ENCODE results near the gene GRM4. TPM values are rescaled to one million over a fixed set of nuclear protein-coding genes. Genes with fewer than 3 reads are reported as not detected.

GRM4 gene
- total RNA-seq, 5 donors from 2014 or later (not counting 1 experiment from before 2014, with no cell fraction given), result 0.10 to 0.38 (median 0.21) TPM; not detected in 1

DNA sequence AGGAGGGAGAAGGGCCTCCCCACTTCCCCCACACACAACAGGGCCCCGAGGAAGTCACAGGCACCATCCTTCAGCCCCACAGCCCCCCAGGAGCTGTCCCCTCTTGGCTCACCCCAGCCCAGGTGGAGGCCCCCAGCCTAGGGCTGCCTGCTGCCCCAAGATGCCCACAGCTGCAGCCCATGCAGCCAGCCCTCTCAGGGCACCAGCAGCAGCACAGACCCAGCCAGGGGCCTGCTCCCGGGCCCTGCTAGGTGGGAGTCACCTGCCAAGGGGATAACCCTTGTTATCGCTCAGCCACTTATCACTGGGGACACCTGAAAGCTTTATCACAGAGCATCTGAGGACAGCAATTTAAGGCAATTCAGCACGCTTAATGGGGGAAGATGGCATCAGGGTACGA is 55.0 kb downstream of the GRM4 start:
- CTCF ChIA-PET, result no interaction called here
- peaks cover 14 to 30% of the 10 kb centered on the region in 2 donors for H3K27me3 Mint-ChIP-seq
- H3K4me3 Mint-ChIP-seq, result no peak overlapping the region
- H3K9me3 Mint-ChIP-seq, result no peaks in the 10 kb centered on the region
- Histone ChIP-seq H3K27me3 (replicated peaks in 1 of 2; ENCODE audit: control insufficient read depth in 2 of 2, extremely low read depth in 1 of 2, insufficient read depth in 2 of 2, low read length in 1 of 2) (peaks cover 2 to 33% of the 10 kb centered on the region in 2 experiments), H3K4me1 (ENCODE audit: control insufficient read depth in 1 of 2, extremely low read depth in 1 of 2, insufficient read depth in 2 of 2, low read length in 2 of 2) (no peaks in the 10 kb centered on the region), H3K36me3 (ENCODE audit: control insufficient read depth in 2 of 2, extremely low read depth in 1 of 2, insufficient read depth in 1 of 2, low read length in 1 of 2) (no peaks in the 10 kb centered on the region), H3K27ac (ENCODE audit: low read length) (no peak overlapping the region), H3K4me3 (ENCODE audit: control insufficient read depth in 1 of 2, extremely low read depth in 1 of 2, low read length in 1 of 2) (no peak overlapping the region), H3K9me3 (no peaks in the 10 kb centered on the region)
- H3K36me3 Mint-ChIP-seq, result no peaks in the 10 kb centered on the region
- no peak for ATAC-seq (replicated peaks in 1 of 4)
- POLR2A ChIA-PET, result no interaction called here
- H3K4me1 Mint-ChIP-seq, result no peaks in the 10 kb centered on the region
- no peak overlapping the region for H3K27ac Mint-ChIP-seq
- no peak for DNase-seq
- WGBS (ENCODE audit: insufficient coverage), result 92% methylated on average over 2 of the region's 5 CpGs

DNA sequence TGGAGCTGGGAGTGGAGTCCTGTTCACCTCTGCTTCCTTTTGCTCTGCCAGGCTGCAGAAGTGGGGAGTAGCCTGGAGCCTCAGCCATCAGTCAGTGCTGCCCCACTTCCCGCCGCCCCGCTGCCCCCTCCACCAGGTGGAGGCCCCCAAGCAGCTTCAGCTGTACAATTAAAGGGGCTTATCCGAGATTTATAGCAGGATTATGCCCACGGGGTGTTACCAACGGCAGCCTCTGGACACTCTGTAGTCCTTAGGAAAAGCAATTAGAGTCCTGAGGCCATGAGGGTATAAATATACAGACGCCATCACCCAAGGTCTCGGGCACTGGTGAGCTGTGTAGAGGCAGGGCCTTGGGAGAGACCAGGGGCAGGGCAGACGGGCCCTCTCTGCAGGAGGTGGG is 55.4 kb downstream of the GRM4 start:
- Mint-ChIP-seq H3K27me3 (peaks cover 10 to 26% of the 10 kb centered on the region in 2 donors), H3K27ac (no peak overlapping the region), H3K9me3 (no peaks in the 10 kb centered on the region), H3K4me3 (no peak overlapping the region), H3K4me1 (no peaks in the 10 kb centered on the region), H3K36me3 (no peaks in the 10 kb centered on the region)
- no peak for DNase-seq
- no peaks in the 10 kb centered on the region for H3K36me3 ChIP-seq (ENCODE audit: control insufficient read depth in 2 of 2, extremely low read depth in 1 of 2, insufficient read depth in 1 of 2, low read length in 1 of 2)
- no peak for ATAC-seq (replicated peaks in 1 of 4)
- H3K4me3 ChIP-seq (ENCODE audit: control insufficient read depth in 1 of 2, extremely low read depth in 1 of 2, low read length in 1 of 2), result no peak overlapping the region
- H3K9me3 ChIP-seq, result no peaks in the 10 kb centered on the region
- ChIA-PET CTCF (no interaction called here), POLR2A (no interaction called here)
- WGBS (ENCODE audit: insufficient coverage), result 84% methylated on average over 5 of the region's 9 CpGs
- peaks cover 2 to 29% of the 10 kb centered on the region in 2 experiments for H3K27me3 ChIP-seq (replicated peaks in 1 of 2; ENCODE audit: control insufficient read depth in 2 of 2, extremely low read depth in 1 of 2, insufficient read depth in 2 of 2, low read length in 1 of 2)
- H3K4me1 ChIP-seq (ENCODE audit: control insufficient read depth in 1 of 2, extremely low read depth in 1 of 2, insufficient read depth in 2 of 2, low read length in 2 of 2), result no peaks in the 10 kb centered on the region
- no peak overlapping the region for H3K27ac ChIP-seq (ENCODE audit: low read length)

DNA sequence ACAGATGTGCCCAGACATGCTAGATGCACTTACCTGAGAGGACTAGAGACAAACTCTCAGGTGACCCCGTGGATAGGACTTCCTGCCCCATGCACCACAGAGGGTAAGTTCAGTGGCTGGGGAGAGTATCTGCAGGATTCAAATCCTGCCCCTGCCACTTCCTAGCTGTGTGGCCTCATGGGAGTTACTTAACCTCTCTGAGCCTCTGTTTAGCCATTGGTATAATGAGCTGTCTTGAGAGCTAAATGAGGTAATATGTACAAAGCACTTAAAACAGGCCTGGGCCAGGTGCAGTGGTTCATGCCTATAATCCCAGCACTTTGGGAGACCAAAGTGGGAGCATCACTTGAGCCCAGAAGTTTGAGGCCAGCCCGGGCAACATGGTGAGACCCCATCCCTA is 59.3 kb downstream of the GRM4 start:
- DNase-seq (no peak), ATAC-seq (replicated peaks in 1 of 4) (no peak)
- no peaks in the 10 kb centered on the region for H3K27me3 Mint-ChIP-seq
- ChIA-PET POLR2A (no interaction called here), CTCF (no interaction called here)
- peaks cover 0 to 5% of the 10 kb centered on the region in 2 experiments for H3K27me3 ChIP-seq (replicated peaks in 1 of 2; ENCODE audit: control insufficient read depth in 2 of 2, extremely low read depth in 1 of 2, insufficient read depth in 2 of 2, low read length in 1 of 2)
- H3K4me3 ChIP-seq (ENCODE audit: control insufficient read depth in 1 of 2, extremely low read depth in 1 of 2, low read length in 1 of 2), result no peak overlapping the region
- H3K4me1 Mint-ChIP-seq, result no peaks in the 10 kb centered on the region
- H3K4me1 ChIP-seq (ENCODE audit: control insufficient read depth in 1 of 2, extremely low read depth in 1 of 2, insufficient read depth in 2 of 2, low read length in 2 of 2), result no peaks in the 10 kb centered on the region
- 60% methylated on average over 1 of the region's 2 CpGs for WGBS (ENCODE audit: insufficient coverage)
- H3K9me3 ChIP-seq, result no peaks in the 10 kb centered on the region
- no peaks in the 10 kb centered on the region for H3K36me3 ChIP-seq (ENCODE audit: control insufficient read depth in 2 of 2, extremely low read depth in 1 of 2, insufficient read depth in 1 of 2, low read length in 1 of 2)
- H3K4me3 Mint-ChIP-seq, result no peak overlapping the region
- no peak overlapping the region for H3K27ac ChIP-seq (ENCODE audit: low read length)
- no peak overlapping the region for H3K27ac Mint-ChIP-seq
- H3K9me3 Mint-ChIP-seq, result no peaks in the 10 kb centered on the region
- no peaks in the 10 kb centered on the region for H3K36me3 Mint-ChIP-seq

DNA sequence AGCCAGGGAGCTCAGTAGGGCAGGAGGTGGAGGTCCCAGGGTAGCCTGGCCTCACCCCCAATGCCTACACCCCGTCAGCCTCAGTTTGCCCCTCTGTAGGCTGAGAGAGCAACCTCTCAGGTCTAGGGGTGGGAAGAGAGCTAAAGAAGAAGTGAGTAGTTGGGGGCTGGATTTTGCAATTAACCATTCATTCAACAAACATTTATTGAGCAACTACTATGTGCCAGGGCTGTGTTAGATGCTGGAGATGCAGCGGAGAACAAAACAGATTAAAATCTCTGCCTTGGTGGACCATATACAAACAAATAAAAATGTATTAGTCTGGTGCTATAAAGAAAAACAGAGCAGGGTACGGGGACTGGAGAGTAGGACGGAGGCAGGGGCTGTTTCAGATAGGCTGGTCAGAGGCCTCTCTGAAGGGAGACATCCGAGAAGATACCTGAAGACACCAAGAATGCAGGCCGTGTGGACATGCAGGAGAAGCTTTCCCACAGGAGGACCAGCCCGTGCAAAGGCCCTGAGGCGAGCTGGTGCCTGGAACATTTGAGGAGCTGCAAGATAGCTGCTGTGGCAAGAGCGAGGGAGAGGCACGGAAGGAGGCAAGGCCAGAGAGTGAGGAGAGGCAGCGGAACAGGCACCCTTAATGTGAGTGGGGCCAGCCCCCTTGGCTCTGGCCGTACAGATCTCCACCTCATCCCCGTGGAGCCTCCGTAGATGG is 60.3 kb downstream of the GRM4 start:
- Mint-ChIP-seq H3K36me3 (no peaks in the 10 kb centered on the region), H3K9me3 (no peaks in the 10 kb centered on the region), H3K4me1 (no peaks in the 10 kb centered on the region), H3K27ac (no peak overlapping the region), H3K27me3 (peaks cover 0 to 2% of the 10 kb centered on the region in 2 donors), H3K4me3 (no peak overlapping the region)
- peaks cover 0 to 9% of the 10 kb centered on the region in 2 experiments for H3K27me3 ChIP-seq (replicated peaks in 1 of 2; ENCODE audit: control insufficient read depth in 2 of 2, extremely low read depth in 1 of 2, insufficient read depth in 2 of 2, low read length in 1 of 2)
- no peaks in the 10 kb centered on the region for H3K36me3 ChIP-seq (ENCODE audit: control insufficient read depth in 2 of 2, extremely low read depth in 1 of 2, insufficient read depth in 1 of 2, low read length in 1 of 2)
- H3K27ac ChIP-seq (ENCODE audit: low read length), result no peak overlapping the region
- ChIA-PET POLR2A (no interaction called here), CTCF (no interaction called here)
- H3K4me3 ChIP-seq (ENCODE audit: control insufficient read depth in 1 of 2, extremely low read depth in 1 of 2, low read length in 1 of 2), result no peak overlapping the region
- no peak for DNase-seq
- no peak for ATAC-seq (replicated peaks in 1 of 4)
- no peaks in the 10 kb centered on the region for H3K9me3 ChIP-seq
- WGBS (ENCODE audit: insufficient coverage), result 88% methylated on average over 11 of the region's 14 CpGs
- H3K4me1 ChIP-seq (ENCODE audit: control insufficient read depth in 1 of 2, extremely low read depth in 1 of 2, insufficient read depth in 2 of 2, low read length in 2 of 2), result no peaks in the 10 kb centered on the region

DNA sequence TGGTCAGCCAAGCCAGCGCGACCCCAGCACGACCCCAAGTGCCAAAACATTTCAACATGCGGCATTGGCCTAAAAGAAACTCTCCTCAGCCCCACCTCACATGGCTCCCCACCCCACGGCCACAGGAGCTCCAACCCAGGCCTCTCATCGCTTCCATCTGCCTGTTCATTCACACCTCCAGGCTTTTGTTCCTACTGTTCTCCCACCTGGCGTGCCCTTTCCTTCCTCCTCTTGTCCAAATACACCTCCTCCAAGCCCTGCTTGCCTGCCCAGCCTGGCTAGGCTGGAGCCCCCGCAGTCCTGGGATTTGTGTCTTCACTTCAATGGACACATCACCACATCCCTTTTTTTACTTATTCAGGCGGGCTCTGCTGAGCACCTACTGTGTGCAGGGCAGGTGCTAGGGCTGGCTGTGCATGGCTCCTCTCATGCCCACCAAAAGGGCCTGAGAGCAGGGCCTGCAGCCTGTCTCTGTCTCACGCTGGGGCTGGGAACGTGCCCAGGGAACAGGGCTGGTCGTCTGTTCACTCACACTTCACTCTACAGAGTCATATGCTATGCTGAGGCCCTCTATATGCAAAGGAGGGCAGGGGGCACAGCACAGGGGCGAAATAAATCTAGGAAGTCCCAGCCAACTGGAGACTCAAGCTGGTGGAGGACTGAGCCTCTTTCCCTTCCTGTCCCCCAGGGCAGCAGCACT is 61.1 kb downstream of the GRM4 start:
- H3K9me3 Mint-ChIP-seq, result no peaks in the 10 kb centered on the region
- Histone ChIP-seq H3K36me3 (ENCODE audit: control insufficient read depth in 2 of 2, extremely low read depth in 1 of 2, insufficient read depth in 1 of 2, low read length in 1 of 2) (no peaks in the 10 kb centered on the region), H3K4me3 (ENCODE audit: control insufficient read depth in 1 of 2, extremely low read depth in 1 of 2, low read length in 1 of 2) (no peak overlapping the region), H3K27ac (ENCODE audit: low read length) (no peak overlapping the region), H3K9me3 (no peaks in the 10 kb centered on the region), H3K27me3 (replicated peaks in 1 of 2; ENCODE audit: control insufficient read depth in 2 of 2, extremely low read depth in 1 of 2, insufficient read depth in 2 of 2, low read length in 1 of 2) (peaks cover 0 to 15% of the 10 kb centered on the region in 2 experiments), H3K4me1 (ENCODE audit: control insufficient read depth in 1 of 2, extremely low read depth in 1 of 2, insufficient read depth in 2 of 2, low read length in 2 of 2) (no peaks in the 10 kb centered on the region)
- POLR2A ChIA-PET, result no interaction called here
- 77% methylated on average over 13 of the region's 13 CpGs for WGBS (ENCODE audit: insufficient coverage)
- CTCF ChIA-PET, result no interaction called here
- H3K36me3 Mint-ChIP-seq, result no peaks in the 10 kb centered on the region
- no peak overlapping the region for H3K4me3 Mint-ChIP-seq
- no peak overlapping the region for H3K27ac Mint-ChIP-seq
- no peak for ATAC-seq (replicated peaks in 1 of 4)
- no peak for DNase-seq
- H3K4me1 Mint-ChIP-seq, result no peaks in the 10 kb centered on the region
- peaks cover 0 to 7% of the 10 kb centered on the region in 2 donors for H3K27me3 Mint-ChIP-seq

DNA sequence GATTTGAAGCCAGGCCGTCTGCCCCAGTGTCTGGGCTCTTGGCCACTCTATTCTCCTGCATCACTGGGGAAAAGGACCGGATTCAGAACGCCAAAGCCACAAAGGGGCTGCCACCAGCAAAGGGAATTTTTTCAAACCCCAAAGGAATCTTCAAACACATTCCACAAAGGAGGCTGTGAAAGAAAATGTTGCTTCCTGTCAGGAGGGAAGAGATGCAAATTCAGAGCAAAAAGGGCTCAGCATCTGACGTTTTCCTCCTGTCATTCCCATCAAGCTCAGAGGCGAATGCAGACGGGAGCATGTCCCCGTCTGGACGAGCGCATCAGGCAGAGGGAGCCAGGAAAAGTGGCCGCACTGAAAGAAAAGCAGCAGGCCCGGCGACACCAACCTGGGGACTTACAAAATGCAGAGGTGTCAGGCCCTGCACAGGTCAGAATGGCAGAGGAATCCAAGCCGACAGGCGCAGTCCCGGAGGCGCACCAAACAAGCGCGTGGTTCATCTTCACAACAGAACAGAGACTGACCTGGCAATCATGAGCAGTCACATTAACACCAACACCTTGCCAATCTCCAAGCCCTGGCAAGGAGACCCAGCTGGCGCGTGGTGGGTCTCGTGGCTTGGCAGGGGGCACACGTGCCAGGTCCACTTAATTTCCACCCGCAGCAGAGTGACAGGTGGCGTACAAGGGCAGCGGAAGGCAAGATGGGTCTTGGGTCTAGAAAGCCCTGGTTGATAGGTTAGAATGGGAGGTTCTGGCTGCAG is 62.8 kb downstream of the GRM4 start:
- Histone ChIP-seq H3K27ac (ENCODE audit: low read length) (no peak overlapping the region), H3K36me3 (ENCODE audit: control insufficient read depth in 2 of 2, extremely low read depth in 1 of 2, insufficient read depth in 1 of 2, low read length in 1 of 2) (no peaks in the 10 kb centered on the region), H3K27me3 (replicated peaks in 1 of 2; ENCODE audit: control insufficient read depth in 2 of 2, extremely low read depth in 1 of 2, insufficient read depth in 2 of 2, low read length in 1 of 2) (peaks cover 0 to 21% of the 10 kb centered on the region in 2 experiments), H3K4me3 (ENCODE audit: control insufficient read depth in 1 of 2, extremely low read depth in 1 of 2, low read length in 1 of 2) (no peak overlapping the region), H3K9me3 (no peaks in the 10 kb centered on the region), H3K4me1 (ENCODE audit: control insufficient read depth in 1 of 2, extremely low read depth in 1 of 2, insufficient read depth in 2 of 2, low read length in 2 of 2) (no peaks in the 10 kb centered on the region)
- no peak for ATAC-seq (replicated peaks in 1 of 4)
- no peaks in the 10 kb centered on the region for H3K9me3 Mint-ChIP-seq
- CTCF ChIA-PET, result no interaction called here
- H3K4me1 Mint-ChIP-seq, result no peaks in the 10 kb centered on the region
- H3K27ac Mint-ChIP-seq, result no peak overlapping the region
- H3K36me3 Mint-ChIP-seq, result no peaks in the 10 kb centered on the region
- WGBS (ENCODE audit: insufficient coverage), result 91% methylated on average over 18 of the region's 25 CpGs
- peaks cover 0 to 8% of the 10 kb centered on the region in 2 donors for H3K27me3 Mint-ChIP-seq
- POLR2A ChIA-PET, result no interaction called here
- DNase-seq, result no peak
- H3K4me3 Mint-ChIP-seq, result no peak overlapping the region

Measured in T-cell (primary cell).